Aorta (tissue), 5 donors: ENCODE data around the gene ATG2A. TPM values are rescaled to one million over a fixed set of nuclear protein-coding genes. Genes with fewer than 3 reads are reported as not detected.

Source experiments
- ATAC-seq: fragments of 200-7000 bp; cut with Tn5 transposase; one replicate; pipeline ENCODE4 v1.9.1; 2022; ENCODE audit warnings: moderate library complexity; ENCODE audit not compliant: low FRiP score
- DNase-seq, 2 donors: peaks; one replicate each; pipeline ENCODE4 v3.0.0-alpha.2; 2020
- H3K27ac ChIP-seq, 2 donors: one replicate each; pipeline ENCODE4 v1.5.1; 2013; ENCODE audit warnings: low read length in 2 of 2, mild to moderate bottlenecking in 2 of 2, moderate library complexity in 2 of 2, control low read depth in 1 of 2, inconsistent platforms in 1 of 2, low read depth in 1 of 2
- H3K27me3 ChIP-seq, 2 donors: one replicate each; pipeline ENCODE4 v1.6.1; 2013; ENCODE audit warnings: control low read depth in 1 of 2, low read length in 1 of 2, mild to moderate bottlenecking in 1 of 2, moderate library complexity in 1 of 2; ENCODE audit not compliant: insufficient read depth in 2 of 2, control insufficient read depth in 1 of 2
- H3K36me3 ChIP-seq, 2 donors: one replicate each; pipeline ENCODE4 v1.6.1; 2013; ENCODE audit warnings: control low read depth in 1 of 2, low read length in 1 of 2, mild to moderate bottlenecking in 1 of 2; ENCODE audit not compliant: insufficient read depth in 2 of 2, control insufficient read depth in 1 of 2
- H3K4me1 ChIP-seq, 2 donors: one replicate each; pipeline ENCODE4 v1.6.1; 2013; ENCODE audit warnings: low read length in 2 of 2, control low read depth in 1 of 2, mild to moderate bottlenecking in 1 of 2, moderate library complexity in 1 of 2; ENCODE audit not compliant: insufficient read depth in 2 of 2, control insufficient read depth in 1 of 2
- H3K4me3 ChIP-seq, 2 donors: one replicate each; pipeline ENCODE4 v1.5.1; 2013; ENCODE audit warnings: low read length in 2 of 2, control low read depth in 1 of 2, mild to moderate bottlenecking in 1 of 2
- H3K9me3 ChIP-seq: one replicate; pipeline ENCODE4 v1.6.1; 2013; ENCODE audit warnings: mild to moderate bottlenecking, low read length; ENCODE audit not compliant: control insufficient read depth
- WGBS, 2 donors: extraction: QIAGEN DNeasy Blood & Tissue Kit; methylation state at CpG; one replicate each; pipeline ENCODE4 v1.1.7; 2013; 5-methylcytosine and 5-hydroxymethylcytosine counted together
- intact Hi-C, 2 donors: fragments of 100-400 bp; cut with DNase I; formaldehyde crosslinking; loops; one replicate each; pipeline versions ENCODE4 v1.14.2 to v1.15.0; 2022
- polyA plus RNA-seq, 2 donors: library from polyadenylated mRNA; stranded (reverse); fragments of 200-250 nt; gene quantifications; one replicate each; pipeline ENCODE4 v1.2.3, GENCODE V29; 2013
- total RNA-seq, 2 donors: library from RNA; stranded (reverse); fragmentation: NEBNext Ultra II Directional; extraction: Animal tissue kit (Norgen Biotek cat#: 25700); gene quantifications; one replicate each; pipeline ENCODE4 v1.2.1, GENCODE V29; 2021
- donor health status: healthy with polysubstance abuse.
- donor health status: Bipolar disorder and iron deficiency.
- donor health status: DM: no; HTN: no; CAD: no.
- donor health status: DM: no; HTN: no; CAD: no.
- donor health status: DM: yes; HTN: yes; CAD: no.

The ATG2A gene
- total and polyA plus RNA-seq, 4 donors, result 7.0 to 34.9 (median 20.1) TPM

DNA sequence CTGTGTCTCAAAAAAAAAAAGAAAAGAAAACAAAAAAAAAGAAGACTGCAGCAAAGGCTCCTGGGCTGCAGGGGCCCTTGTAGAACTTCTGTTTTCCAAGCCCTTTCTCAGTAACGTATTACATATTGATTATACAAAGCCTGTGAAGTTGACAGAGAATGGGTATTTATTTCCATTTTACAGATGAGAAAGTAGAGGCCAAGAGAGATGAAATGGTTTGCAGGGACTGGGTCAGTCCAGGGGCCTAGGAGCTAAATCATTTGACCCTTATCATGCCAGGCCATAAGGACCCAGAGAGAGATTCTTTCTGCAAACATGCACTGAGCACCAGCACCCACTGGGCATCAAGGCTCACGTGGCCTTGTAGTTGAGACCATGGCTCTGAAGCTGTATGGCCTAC lies 11.9 kb upstream of the ATG2A start:
- Histone ChIP-seq H3K27me3 (no peaks in the 10 kb centered on the region), H3K4me1 (no peaks in the 10 kb centered on the region), H3K27ac (no peak overlapping the region), H3K9me3 (no peaks in the 10 kb centered on the region), H3K36me3 (peaks cover 0 to 12% of the 10 kb centered on the region in 2 donors), H3K4me3 (no peak overlapping the region)
- intact Hi-C loops, result loop anchor here in 1 of 2 donors (5.0 kb wide), 1 partner anchor 68 kb away; the partner anchor contains the start of gene BATF2
- ATAC-seq (no peak), DNase-seq (no peak)
- 86 to 97% methylated on average over 2 of the region's 2 CpGs for WGBS, 2 donors

DNA sequence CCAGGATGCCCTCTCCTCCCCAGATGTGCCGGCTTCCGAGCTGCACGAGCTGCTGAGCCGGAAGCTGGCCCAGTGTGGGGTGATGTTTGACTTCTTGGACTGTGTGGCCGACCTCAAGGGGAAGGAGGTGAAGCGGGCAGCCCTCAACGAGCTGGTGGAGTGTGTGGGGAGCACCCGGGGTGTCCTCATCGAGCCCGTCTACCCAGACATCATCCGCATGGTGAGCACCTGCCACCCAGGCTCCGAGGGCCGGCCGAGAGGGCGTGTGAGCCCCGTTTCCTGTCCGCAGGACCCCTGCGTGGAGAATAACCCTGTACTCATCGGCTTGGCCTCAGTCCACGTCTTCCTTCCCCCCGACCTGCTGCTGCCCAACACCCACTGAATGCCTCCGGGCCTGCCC lies 9.7 kb upstream of the ATG2A start:
- ATAC-seq (no peak), DNase-seq (peak in 1 of 2 donors; percentile 40)
- peaks cover 0 to 3% of the 10 kb centered on the region in 2 donors for H3K36me3 ChIP-seq
- H3K4me3 ChIP-seq, result no peak overlapping the region
- H3K9me3 ChIP-seq, result no peaks in the 10 kb centered on the region
- WGBS, 2 donors, result 85 to 87% methylated on average over 22 of the region's 22 CpGs
- no peaks in the 10 kb centered on the region for H3K27me3 ChIP-seq
- H3K4me1 ChIP-seq, result no peaks in the 10 kb centered on the region
- H3K27ac ChIP-seq, result no peak overlapping the region
- intact Hi-C loops, result loop anchor here in 1 of 2 donors (5.0 kb wide), 1 partner anchor 71 kb away; the partner anchor contains the start of gene BATF2

DNA sequence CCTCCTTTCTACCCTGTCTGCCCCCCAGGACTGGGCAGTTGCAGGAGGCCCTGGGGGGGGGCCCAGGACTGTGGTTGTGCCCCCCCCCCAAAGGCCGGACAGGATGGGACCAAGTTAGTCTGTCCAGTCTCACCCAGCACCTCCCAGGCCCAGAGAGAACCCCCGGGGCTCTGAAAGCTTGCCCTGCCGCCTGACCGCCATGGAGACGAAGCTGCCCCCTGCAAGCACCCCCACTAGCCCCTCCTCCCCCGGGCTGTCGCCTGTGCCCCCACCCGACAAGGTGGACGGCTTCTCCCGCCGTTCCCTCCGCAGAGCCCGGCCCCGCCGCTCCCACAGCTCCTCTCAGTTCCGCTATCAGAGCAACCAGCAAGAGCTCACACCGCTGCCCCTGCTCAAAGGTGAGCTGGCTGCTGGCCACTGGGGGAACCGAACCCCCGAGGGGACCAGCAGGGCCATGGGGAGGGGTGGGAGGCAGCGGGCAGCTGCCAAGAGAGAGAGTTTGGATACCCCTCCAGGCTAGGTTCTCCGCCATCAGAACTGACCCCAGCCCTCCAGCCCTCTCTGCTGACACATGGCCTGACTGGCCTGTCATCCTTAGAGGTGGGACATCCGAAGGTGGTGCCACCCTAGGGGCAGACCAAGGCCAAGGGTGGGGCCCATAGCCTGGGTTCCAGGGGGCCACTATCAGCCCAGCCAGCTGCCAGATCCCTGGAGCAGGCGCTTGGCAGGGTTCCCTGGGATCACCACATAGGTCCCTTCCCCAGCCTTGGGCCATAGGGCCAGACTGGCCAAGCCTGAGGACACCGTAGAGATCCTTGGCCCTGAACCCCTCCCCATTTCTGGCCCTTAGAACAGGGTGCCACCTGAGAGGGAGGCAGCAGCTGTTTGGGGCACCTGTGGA lies 8.8 kb upstream of the ATG2A start:
- ATAC-seq, result no peak
- peak overlapping the region; percentile 58 to 63 for H3K4me3 ChIP-seq
- H3K9me3 ChIP-seq, result no peaks in the 10 kb centered on the region
- H3K4me1 ChIP-seq, result no peaks in the 10 kb centered on the region
- H3K36me3 ChIP-seq, result peaks cover 0 to 3% of the 10 kb centered on the region in 2 donors
- no peak overlapping the region for H3K27ac ChIP-seq
- DNase-seq, result peak; percentile 51 to 78
- H3K27me3 ChIP-seq, result no peaks in the 10 kb centered on the region
- intact Hi-C loops, result loop anchor here in 1 of 2 donors (5.0 kb wide), 1 partner anchor 72 kb away; the partner anchor contains the start of gene BATF2
- 49 to 56% methylated on average over 12 to 24 of the region's 24 CpGs for WGBS, 2 donors

DNA sequence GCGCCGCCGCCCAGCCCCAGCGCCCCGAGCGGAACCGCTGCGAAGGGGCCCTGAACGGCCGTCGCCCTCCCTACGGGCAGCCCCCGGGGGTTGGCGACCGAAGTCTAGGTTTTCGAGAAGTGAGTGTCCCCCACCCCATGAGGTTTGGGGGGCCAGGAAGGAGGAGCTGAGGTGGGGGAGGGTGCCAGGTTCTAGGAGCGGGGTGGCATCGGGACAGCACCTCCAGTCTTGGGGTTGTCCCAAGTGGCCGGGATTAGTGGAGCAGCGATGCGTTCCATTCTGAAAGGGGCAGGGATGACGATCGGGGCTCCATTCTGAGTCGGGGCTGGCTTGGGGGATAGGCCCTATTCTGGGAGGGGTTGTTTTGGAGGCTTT lies 7.9 kb upstream of the ATG2A start:
- 0% methylated on average over 24 of the region's 24 CpGs for WGBS, 2 donors
- Histone ChIP-seq H3K9me3 (no peaks in the 10 kb centered on the region), H3K36me3 (no peaks in the 10 kb centered on the region), H3K27me3 (no peaks in the 10 kb centered on the region), H3K27ac (peak overlapping the region in 1 of 2 donors; percentile 7), H3K4me3 (peak overlapping the region; percentile 58 to 63), H3K4me1 (no peaks in the 10 kb centered on the region)
- ATAC-seq, result no peak
- intact Hi-C loops, result loop anchor here in 1 of 2 donors (5.0 kb wide), 1 partner anchor 72 kb away; the partner anchor contains the start of gene BATF2
- no peak for DNase-seq

DNA sequence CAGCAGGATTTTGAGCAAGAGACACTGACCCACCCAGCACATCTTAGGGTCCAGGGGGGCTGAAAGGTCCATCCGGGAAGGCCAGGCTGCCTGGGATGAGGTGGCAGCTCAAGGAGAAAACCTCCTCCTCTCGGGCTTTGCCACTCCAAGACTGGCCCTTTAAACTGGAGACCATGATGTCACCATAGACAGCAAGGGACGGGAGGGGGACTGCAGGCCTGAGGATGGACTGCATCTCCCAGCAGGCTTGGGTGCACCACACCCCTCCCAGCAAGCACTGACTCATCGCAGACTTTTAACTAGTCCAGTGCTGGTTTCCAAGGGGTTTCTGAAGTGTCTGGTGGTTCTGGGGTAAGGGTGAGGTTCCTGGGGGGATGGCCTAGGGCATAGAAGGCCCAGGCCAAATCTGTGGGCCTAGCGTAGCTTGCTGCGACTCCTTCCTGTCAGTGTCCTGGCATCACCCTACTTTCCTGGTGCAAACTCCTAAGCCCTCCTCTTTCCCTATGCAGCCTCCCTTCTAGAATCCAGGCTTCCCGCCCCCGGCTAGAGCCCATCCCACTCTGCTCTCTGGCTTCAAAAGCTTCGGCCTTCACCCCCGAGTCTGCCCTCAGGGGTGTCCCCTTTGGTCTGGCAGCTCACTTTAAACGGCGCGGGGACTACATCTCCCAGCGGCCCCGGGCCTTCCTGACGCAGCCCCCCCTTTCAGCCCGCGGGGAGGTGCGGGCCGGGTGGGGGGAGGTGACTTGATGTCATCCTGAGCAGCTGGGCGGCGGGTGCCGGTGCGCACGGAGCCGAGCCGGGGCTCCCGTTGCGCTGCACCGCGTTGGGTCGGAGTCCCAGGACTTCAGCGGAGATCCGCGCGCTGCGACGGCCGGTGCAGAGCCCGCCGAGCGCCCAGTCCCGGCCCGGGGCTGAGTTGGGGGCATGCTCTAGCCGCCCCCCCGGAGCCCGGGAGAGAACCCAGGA lies 7.2 kb upstream of the ATG2A start, which contains the start of gene PPP2R5B:
TSS of gene PPP2R5B (plus strand) at position 746 of the 966 bp plus-strand sequence. CDS start 1,046 bp downstream, outside the sequence.
- Histone ChIP-seq H3K9me3 (no peaks in the 10 kb centered on the region), H3K27me3 (no peaks in the 10 kb centered on the region), H3K4me1 (no peaks in the 10 kb centered on the region), H3K27ac (peak within 1 kb of the TSS; percentile 81 to 86), H3K4me3 (peak within 1 kb of the TSS; percentile 58 to 63), H3K36me3 (no peaks in the 10 kb centered on the region)
- ATAC-seq (peak; percentile 97), DNase-seq (peak; percentile 96 to 97)
- intact Hi-C loops, result no loop called here
- whole genome bisulfite sequencing, 2 donors, result 1% methylated on average over 47 of the region's 47 CpGs

DNA sequence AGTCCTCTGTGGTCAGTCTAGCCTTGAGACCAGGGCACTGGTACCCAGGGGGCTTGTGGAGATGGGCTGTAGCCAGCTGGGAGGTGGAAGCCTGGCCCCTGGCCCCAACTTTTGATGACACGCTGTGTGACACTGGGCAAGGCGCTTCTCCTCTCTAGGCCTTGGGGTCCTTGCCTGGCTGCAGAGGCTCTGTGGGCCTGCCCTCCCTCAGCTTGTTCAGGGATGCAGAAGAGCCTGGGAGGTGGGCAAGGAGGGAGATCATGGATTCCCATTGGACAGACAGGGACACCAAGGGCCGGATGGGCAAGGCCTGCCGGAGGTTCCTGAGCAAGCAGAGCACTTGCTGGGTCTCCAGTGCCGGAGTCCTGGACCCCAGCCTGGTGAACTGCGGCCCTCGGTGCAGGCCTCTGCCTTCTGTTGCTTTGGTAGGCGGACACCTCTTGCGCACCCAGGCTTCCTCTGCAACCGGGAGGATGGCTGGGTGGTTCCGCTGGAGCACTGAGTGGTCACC lies 6.2 kb upstream of the ATG2A start:
- 84 to 88% methylated on average over 11 of the region's 11 CpGs for WGBS, 2 donors
- Histone ChIP-seq H3K36me3 (no peaks in the 10 kb centered on the region), H3K4me3 (no peak overlapping the region), H3K4me1 (no peaks in the 10 kb centered on the region), H3K27ac (no peak overlapping the region), H3K9me3 (no peaks in the 10 kb centered on the region), H3K27me3 (no peaks in the 10 kb centered on the region)
- intact Hi-C loops, result no loop called here
- DNase-seq, result peak in 1 of 2 donors; percentile 50
- no peak for ATAC-seq

DNA sequence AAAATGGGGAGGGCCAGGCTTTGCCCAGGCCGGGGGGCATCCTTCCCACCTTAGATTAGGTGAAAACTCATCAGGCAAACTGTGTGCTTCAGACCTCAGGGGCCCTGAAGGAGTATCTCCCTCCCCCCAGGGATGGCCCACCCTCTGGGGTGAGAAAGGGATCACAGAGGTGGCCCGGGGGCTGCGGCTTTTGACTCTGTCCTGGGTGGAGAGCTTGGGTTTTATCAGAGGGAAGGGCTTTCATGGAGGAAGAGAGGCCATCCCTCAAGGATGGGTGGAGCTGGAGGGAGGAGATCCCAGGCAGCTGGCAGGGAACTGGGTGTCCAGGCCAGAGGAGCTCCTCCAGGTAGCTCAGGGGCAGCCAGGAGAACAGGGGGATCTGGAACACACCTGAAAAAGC lies 4.4 kb upstream of the ATG2A start:
- ATAC-seq, result no peak
- no peaks in the 10 kb centered on the region for H3K36me3 ChIP-seq
- H3K4me1 ChIP-seq, result no peaks in the 10 kb centered on the region
- H3K27ac ChIP-seq, result no peak overlapping the region
- 57 to 62% methylated on average over 3 of the region's 3 CpGs for WGBS, 2 donors
- H3K27me3 ChIP-seq, result no peaks in the 10 kb centered on the region
- no peaks in the 10 kb centered on the region for H3K9me3 ChIP-seq
- DNase-seq, result peak in 1 of 2 donors; percentile 29
- intact Hi-C loops, result no loop called here
- H3K4me3 ChIP-seq, result no peak overlapping the region

DNA sequence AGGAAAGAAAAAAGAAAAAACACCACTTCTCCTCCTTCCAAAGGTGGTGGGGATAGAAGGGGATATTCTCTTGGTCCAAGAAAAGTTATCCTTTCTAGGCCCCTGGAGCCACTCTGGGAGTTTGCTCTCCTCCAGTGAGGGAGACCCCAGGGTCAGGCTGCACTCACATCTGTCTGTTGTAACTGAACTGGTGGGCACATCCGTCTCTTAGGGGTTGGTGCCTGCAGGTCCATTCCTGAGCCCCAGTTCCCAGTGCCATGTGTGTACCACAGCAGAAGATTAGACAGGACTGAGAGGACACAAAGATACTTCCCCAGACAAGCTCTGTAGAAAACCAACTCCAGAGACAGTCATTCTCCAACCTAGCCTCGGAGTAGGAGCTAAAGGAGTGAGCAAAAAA lies 3.1 kb upstream of the ATG2A start:
- 76 to 86% methylated on average over 2 of the region's 2 CpGs for WGBS, 2 donors
- intact Hi-C loops, result no loop called here

More for the DNA sequence above, 3.1 kb upstream of the ATG2A start:
- Histone ChIP-seq H3K4me3 (no peak overlapping the region), H3K9me3 (no peaks in the 10 kb centered on the region), H3K27ac (no peak overlapping the region), H3K36me3 (no peaks in the 10 kb centered on the region), H3K4me1 (no peaks in the 10 kb centered on the region), H3K27me3 (no peaks in the 10 kb centered on the region)
- DNase-seq (no peak), ATAC-seq (no peak)
